Measurements from ENCODE around the gene CST4. TPM values are rescaled to one million over a fixed set of nuclear protein-coding genes. Genes with fewer than 3 reads are reported as not detected.

CST4 gene
- polyA plus RNA-seq, 1 of the 3 experiments (the other 2 are of a cell fraction): not detected

- H3K79me2 ChIP-seq (ENCODE audit: insufficient read depth): no peaks in the 10 kb centered on the region
- no peaks in the 10 kb centered on the region for H3K27me3 ChIP-seq (ENCODE audit: insufficient read depth)
- H3K4me2 ChIP-seq: no peak overlapping the region
- no peak for DNase-seq
- TF ChIP-seq RAD21 (IDR thresholded peaks at IDR 0.05; ENCODE audit: low read length): no peak
- no peak for TF ChIP-seq JUND (IDR thresholded peaks at IDR 0.05)
- no peak for TF ChIP-seq TCF12 (IDR thresholded peaks at IDR 0.05)
- TF ChIP-seq RXRA (IDR thresholded peaks at IDR 0.05; ENCODE audit: borderline replicate concordance, low read depth): no peak
- no peak for TF ChIP-seq GABPA (IDR thresholded peaks at IDR 0.05; ENCODE audit: low read depth)
- TF ChIP-seq SMC3 (IDR thresholded peaks at IDR 0.05; ENCODE audit: low read depth, low read length): no peak
- no peak for TF ChIP-seq MEF2A (IDR thresholded peaks at IDR 0.05; ENCODE audit: borderline replicate concordance, low read depth)
- TF ChIP-seq, protein P1, sequence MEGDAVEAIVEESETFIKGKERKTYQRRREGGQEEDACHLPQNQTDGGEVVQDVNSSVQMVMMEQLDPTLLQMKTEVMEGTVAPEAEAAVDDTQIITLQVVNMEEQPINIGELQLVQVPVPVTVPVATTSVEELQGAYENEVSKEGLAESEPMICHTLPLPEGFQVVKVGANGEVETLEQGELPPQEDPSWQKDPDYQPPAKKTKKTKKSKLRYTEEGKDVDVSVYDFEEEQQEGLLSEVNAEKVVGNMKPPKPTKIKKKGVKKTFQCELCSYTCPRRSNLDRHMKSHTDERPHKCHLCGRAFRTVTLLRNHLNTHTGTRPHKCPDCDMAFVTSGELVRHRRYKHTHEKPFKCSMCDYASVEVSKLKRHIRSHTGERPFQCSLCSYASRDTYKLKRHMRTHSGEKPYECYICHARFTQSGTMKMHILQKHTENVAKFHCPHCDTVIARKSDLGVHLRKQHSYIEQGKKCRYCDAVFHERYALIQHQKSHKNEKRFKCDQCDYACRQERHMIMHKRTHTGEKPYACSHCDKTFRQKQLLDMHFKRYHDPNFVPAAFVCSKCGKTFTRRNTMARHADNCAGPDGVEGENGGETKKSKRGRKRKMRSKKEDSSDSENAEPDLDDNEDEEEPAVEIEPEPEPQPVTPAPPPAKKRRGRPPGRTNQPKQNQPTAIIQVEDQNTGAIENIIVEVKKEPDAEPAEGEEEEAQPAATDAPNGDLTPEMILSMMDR (IDR thresholded peaks at IDR 0.05): no peak
- TF ChIP-seq FOXJ3 (CRISPR knock-in tag; IDR thresholded peaks at IDR 0.05): no peak
- no peak for TF ChIP-seq PBX3 (IDR thresholded peaks at IDR 0.05)
- no peak for TF ChIP-seq FOXM1 (IDR thresholded peaks at IDR 0.05; ENCODE audit: low read depth)
- TF ChIP-seq CHD2 (IDR thresholded peaks at IDR 0.05; ENCODE audit: low read length, partially characterized antibody): no peak
- TF ChIP-seq RFX5 (IDR thresholded peaks at IDR 0.05; ENCODE audit: low read length): no peak
- no peak for TF ChIP-seq REST (IDR thresholded peaks at IDR 0.05; ENCODE audit: low read depth, low read length)
- no peaks in the 10 kb centered on the region for H3K9me3 ChIP-seq
- 34% methylated on average over 2 of the region's 2 CpGs for WGBS (ENCODE audit: low lambda C conversion rate)
- no peak overlapping the region for H2AFZ ChIP-seq (ENCODE audit: low read depth)
- CTCF ChIA-PET: no interaction called here
- H3K9ac ChIP-seq: no peak overlapping the region
- POLR2A ChIA-PET: no interaction called here
- H3K9me2 ChIP-seq: no peaks in the 10 kb centered on the region
- no peaks in the 10 kb centered on the region for H3K36me3 ChIP-seq (replicated peaks in 1 of 2; ENCODE audit: control insufficient read depth in 1 of 2, insufficient read depth in 2 of 2, low read length in 1 of 2)
- H3K4me1 ChIP-seq (ENCODE audit: control insufficient read depth in 1 of 2, insufficient read depth in 2 of 2, low read depth in 1 of 2, low read length in 1 of 2): no peaks in the 10 kb centered on the region
- H3F3A ChIP-seq (replicated peaks; ENCODE audit: insufficient read depth): no peaks in the 10 kb centered on the region
- H3K4me3 ChIP-seq (ENCODE audit: low read depth in 2 of 2, low read length in 1 of 2): no peak overlapping the region
- no peak overlapping the region for H3K27ac ChIP-seq (ENCODE audit: low read depth in 2 of 2, low read length in 1 of 2)
- no peaks in the 10 kb centered on the region for H4K20me1 ChIP-seq (ENCODE audit: insufficient read depth)
These were observed 34.8 kb downstream of the CST4 start for GRCh38 chr20:23654000-23654399.

Measured in SK-N-SH (cell line).